Esophagus squamous epithelium (tissue), 4 donors: ENCODE results near the gene TPO.

ENCODE experiments used
- POLR2A ChIP-seq, 4 donors: fragments of 450-650 bp; IDR thresholded peaks; one replicate each; pipeline ENCODE4 v1.6.1; 2017; ENCODE audit warnings: antibody characterized with exemption in 4 of 4, mild to moderate bottlenecking in 4 of 4, moderate library complexity in 3 of 4
- TF ChIP-seq, protein P1 (sequence below), 6 experiments: fragments of 450-650 bp in 4 of 6; fragments of 200-600 bp in 2 of 6; sonication (generic) in 2 of 6; IDR thresholded peaks; one replicate each; pipeline ENCODE4 v1.5.1; 2016 to 2019; ENCODE audit warnings: antibody characterized with exemption in 6 of 6, mild to moderate bottlenecking in 4 of 6, moderate library complexity in 4 of 6

DNA sequence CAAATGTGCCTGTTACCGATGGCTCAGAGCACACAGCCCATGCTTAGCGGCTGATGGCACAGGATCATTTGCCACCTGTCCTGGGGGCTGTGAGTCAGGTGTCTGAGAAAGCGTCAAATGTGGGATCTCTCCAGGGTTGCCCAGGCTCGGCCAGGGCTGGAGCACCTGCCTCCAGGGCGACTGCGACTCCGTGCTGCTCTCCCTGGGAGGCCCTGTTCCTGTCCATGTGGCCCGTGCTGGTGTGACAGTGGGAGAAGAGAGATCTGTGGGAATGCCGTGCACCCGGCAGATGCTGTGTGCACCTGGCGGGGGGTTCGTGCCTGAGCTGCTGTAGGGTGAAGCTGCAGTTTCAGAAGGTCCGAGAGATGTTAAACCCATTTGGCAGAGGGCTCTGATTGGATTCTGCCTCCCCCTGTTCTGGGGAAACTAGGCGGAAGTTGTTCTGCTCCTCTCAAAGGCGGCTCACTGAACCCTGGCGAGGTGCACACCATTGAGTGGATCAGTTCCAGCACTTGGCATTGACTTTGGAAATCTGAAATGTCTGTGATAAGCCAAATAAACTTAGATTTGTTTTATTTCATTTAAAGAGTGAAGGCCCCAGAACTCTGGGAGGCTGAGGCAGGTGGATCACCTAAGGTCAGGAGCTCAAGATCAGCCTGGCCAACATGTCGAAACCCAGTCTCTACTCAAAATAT, 34.7 kb upstream of the TPO start:
- TF ChIP-seq, protein P1, sequence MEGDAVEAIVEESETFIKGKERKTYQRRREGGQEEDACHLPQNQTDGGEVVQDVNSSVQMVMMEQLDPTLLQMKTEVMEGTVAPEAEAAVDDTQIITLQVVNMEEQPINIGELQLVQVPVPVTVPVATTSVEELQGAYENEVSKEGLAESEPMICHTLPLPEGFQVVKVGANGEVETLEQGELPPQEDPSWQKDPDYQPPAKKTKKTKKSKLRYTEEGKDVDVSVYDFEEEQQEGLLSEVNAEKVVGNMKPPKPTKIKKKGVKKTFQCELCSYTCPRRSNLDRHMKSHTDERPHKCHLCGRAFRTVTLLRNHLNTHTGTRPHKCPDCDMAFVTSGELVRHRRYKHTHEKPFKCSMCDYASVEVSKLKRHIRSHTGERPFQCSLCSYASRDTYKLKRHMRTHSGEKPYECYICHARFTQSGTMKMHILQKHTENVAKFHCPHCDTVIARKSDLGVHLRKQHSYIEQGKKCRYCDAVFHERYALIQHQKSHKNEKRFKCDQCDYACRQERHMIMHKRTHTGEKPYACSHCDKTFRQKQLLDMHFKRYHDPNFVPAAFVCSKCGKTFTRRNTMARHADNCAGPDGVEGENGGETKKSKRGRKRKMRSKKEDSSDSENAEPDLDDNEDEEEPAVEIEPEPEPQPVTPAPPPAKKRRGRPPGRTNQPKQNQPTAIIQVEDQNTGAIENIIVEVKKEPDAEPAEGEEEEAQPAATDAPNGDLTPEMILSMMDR (IDR thresholded peaks at IDR 0.05) = no peak
- no peak for TF ChIP-seq POLR2A (IDR thresholded peaks at IDR 0.05)
